ENCODE results near the gene THRB. TPM values are rescaled to one million over a fixed set of nuclear protein-coding genes. Genes with fewer than 3 reads are reported as not detected.

THRB gene
- total RNA-seq, 6 donors from 2014 or later = 5.5 to 15.2 (median 12.0) TPM

DNA sequence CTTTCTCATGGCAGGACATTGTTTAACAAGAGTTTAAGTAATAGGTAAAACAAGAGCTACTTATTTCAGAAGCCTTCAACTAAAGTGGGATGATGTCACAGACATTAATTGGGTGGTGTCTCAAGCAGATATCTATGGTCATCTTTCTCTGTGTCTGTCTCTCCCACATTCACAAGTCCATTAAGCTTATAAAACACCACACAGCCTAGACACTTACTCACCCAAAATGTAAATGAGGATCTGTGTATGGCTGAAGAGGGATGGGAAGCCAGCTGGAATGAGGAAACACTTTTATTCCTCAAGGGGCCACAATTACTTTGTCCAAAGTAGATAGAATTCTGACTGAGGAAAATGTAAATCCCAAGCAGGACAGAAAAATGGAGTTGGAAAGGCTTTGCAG lies 183.8 kb downstream of the THRB start:
- H3K9me3 ChIP-seq = no peaks in the 10 kb centered on the region
- ATAC-seq (ENCODE audit: low FRiP score in 2 of 2) (no peak), DNase-seq (no peak)
- TF ChIP-seq EP300 (IDR thresholded peaks at IDR 0.05) (no peak), POLR2AphosphoS5 (IDR thresholded peaks at IDR 0.05) (no peak), POLR2A (IDR thresholded peaks at IDR 0.05) (no peak)
- TF ChIP-seq, protein P1, sequence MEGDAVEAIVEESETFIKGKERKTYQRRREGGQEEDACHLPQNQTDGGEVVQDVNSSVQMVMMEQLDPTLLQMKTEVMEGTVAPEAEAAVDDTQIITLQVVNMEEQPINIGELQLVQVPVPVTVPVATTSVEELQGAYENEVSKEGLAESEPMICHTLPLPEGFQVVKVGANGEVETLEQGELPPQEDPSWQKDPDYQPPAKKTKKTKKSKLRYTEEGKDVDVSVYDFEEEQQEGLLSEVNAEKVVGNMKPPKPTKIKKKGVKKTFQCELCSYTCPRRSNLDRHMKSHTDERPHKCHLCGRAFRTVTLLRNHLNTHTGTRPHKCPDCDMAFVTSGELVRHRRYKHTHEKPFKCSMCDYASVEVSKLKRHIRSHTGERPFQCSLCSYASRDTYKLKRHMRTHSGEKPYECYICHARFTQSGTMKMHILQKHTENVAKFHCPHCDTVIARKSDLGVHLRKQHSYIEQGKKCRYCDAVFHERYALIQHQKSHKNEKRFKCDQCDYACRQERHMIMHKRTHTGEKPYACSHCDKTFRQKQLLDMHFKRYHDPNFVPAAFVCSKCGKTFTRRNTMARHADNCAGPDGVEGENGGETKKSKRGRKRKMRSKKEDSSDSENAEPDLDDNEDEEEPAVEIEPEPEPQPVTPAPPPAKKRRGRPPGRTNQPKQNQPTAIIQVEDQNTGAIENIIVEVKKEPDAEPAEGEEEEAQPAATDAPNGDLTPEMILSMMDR (IDR thresholded peaks at IDR 0.05) = no peak
- no peak overlapping the region for H3K4me3 ChIP-seq
- no peaks in the 10 kb centered on the region for H3K36me3 ChIP-seq
- no peaks in the 10 kb centered on the region for H3K27me3 ChIP-seq
- H3K4me1 ChIP-seq = peaks cover 0 to 6% (median 6%) of the 10 kb centered on the region in 4 donors
- no peak overlapping the region for H3K27ac ChIP-seq

DNA sequence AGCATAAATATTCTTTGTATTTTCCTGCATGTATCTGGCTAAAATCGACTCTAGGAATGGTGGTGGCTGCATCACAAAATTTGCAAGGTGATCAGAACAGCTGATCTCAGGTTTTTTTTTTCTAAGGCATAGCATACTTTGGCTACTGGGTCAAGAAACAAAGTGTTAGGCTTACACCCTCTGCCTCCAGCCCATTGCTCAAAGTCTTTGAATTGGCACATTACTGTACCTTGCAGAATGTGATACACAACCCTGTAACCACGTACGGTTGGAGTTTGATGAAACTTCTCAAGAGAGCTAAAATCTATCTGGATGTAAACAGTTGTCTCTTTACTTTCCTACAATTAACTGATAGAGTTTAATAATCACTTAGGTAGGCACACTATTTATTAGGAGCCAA lies 188.1 kb downstream of the THRB start:
- no peak overlapping the region for H3K4me3 ChIP-seq
- TF ChIP-seq EP300 (IDR thresholded peaks at IDR 0.05) (no peak), POLR2A (IDR thresholded peaks at IDR 0.05) (no peak), POLR2AphosphoS5 (IDR thresholded peaks at IDR 0.05) (no peak)
- TF ChIP-seq, protein P1 (IDR thresholded peaks at IDR 0.05) = no peak
- no peaks in the 10 kb centered on the region for H3K27me3 ChIP-seq
- H3K4me1 ChIP-seq = peaks cover 4 to 11% (median 7%) of the 10 kb centered on the region in 4 donors
- H3K9me3 ChIP-seq = no peaks in the 10 kb centered on the region
- DNase-seq (no peak), ATAC-seq (ENCODE audit: low FRiP score in 2 of 2) (no peak)
- H3K27ac ChIP-seq = no peak overlapping the region
- no peaks in the 10 kb centered on the region for H3K36me3 ChIP-seq
- 89 to 90% methylated on average over 3 of the region's 3 CpGs for WGBS, 2 donors

DNA sequence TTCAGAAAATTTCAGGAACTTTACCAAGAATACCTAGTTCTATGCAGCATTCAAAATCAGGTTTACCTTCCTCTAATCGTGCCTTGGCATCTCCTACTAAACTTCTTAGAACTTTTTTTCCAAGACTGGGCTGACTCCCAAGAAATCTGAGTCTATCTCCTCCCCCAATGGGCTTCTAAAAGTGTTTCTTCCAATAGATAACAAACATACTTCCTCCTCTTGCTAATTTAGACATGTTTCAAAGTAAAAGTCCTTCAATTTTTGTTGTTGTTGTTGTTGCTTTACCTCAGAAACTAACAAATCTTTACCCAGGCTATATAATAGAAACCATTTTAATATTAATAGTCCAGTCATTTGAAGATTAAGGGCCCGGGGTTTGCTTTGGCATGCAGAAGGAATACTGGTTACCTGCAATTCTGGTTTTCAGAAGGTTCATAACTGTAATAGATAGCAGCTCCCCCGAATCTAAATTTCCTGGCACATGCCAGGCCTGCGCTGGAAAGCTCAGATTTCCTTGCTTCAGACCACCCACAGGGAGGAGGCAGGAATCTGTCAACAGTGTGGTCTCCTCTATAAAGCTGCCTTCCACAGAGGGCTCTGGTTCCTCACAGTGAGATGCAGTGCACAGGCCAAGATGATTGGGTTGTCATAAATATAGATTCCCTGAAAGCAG lies 188.7 kb downstream of the THRB start:
- TF ChIP-seq, protein P1 (IDR thresholded peaks at IDR 0.05) = no peak
- no peak for TF ChIP-seq POLR2AphosphoS5 (IDR thresholded peaks at IDR 0.05)
- Histone ChIP-seq H3K4me1 (peaks cover 4 to 11% (median 7%) of the 10 kb centered on the region in 4 donors), H3K36me3 (no peaks in the 10 kb centered on the region), H3K9me3 (no peaks in the 10 kb centered on the region), H3K4me3 (no peak overlapping the region), H3K27ac (no peak overlapping the region), H3K27me3 (no peaks in the 10 kb centered on the region)
- ATAC-seq (ENCODE audit: low FRiP score in 2 of 2) (no peak), DNase-seq (no peak)
- 31 to 35% methylated on average over 4 of the region's 4 CpGs for WGBS, 2 donors

DNA sequence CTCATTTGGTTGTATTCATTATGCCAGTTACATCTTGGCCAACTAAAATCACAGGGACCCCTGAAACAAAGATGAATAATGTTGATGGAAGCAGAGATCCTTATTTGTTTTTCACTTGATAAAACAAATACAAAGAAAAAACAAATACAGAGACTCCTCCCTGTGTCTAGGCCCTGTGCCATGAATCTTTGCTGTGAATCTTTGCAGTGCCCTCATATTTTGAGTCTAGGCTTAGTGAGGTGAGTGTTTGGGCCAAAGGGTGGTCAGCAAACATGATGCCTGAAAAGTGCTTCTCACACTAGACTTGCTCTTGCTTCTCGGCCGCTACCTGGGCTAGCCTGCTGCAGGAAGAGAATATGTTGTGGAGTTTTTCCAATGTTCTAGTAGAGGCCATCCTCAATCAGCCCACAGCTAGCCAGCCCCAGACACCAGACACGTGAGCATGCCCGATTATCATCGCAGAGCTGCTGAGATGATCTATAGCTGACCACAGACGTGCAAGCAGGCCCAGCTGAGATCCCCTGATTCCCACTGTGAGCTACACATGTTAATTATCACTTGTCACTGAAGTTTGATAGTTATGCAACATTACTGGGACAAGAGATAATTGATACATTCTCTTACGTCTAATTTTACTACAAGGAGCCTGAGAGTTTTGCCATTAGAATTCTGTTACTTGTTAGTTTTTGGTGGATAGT lies 191.4 kb downstream of the THRB start:
- no peaks in the 10 kb centered on the region for H3K9me3 ChIP-seq
- no peaks in the 10 kb centered on the region for H3K27me3 ChIP-seq
- DNase-seq (no peak), ATAC-seq (ENCODE audit: low FRiP score in 2 of 2) (no peak)
- WGBS, 2 donors = 94 to 95% methylated on average over 5 to 7 of the region's 7 CpGs
- H3K4me1 ChIP-seq = peaks cover 4 to 11% (median 7%) of the 10 kb centered on the region in 4 donors
- no peak overlapping the region for H3K27ac ChIP-seq
- H3K36me3 ChIP-seq = no peaks in the 10 kb centered on the region
- TF ChIP-seq POLR2A (IDR thresholded peaks at IDR 0.05) (no peak), POLR2AphosphoS5 (IDR thresholded peaks at IDR 0.05) (no peak), EP300 (IDR thresholded peaks at IDR 0.05) (no peak)
- TF ChIP-seq, protein P1 (IDR thresholded peaks at IDR 0.05) = no peak
- H3K4me3 ChIP-seq = no peak overlapping the region

Data from upper lobe of left lung (tissue), 6 donors.